ENCODE measurements around the gene NEDD4L. TPM values are rescaled to one million over a fixed set of nuclear protein-coding genes. Genes with fewer than 3 reads are reported as not detected.

NEDD4L gene
- total and polyA plus RNA-seq, 10 of the 15 experiments (the other 5 are each of a cell fraction or from before 2014, with no cell fraction given) = 7.4 to 24.0 (median 17.7) TPM

GRCh38 chr18:58363767-58364540, 319.9 kb downstream of the NEDD4L start (continued):
- TF ChIP-seq NFIC (IDR thresholded peaks at IDR 0.05; ENCODE audit: low read depth, low read length) (no peak), HDAC2 (IDR thresholded peaks at IDR 0.05) (no peak)

GRCh38 chr18:58364876-58365528, 321.0 kb downstream of the NEDD4L start:
- 82% methylated on average over 7 of the region's 7 CpGs for WGBS (ENCODE audit: insufficient coverage, insufficient replicate concordance, low lambda C conversion rate, missing lambda C conversion rate)
- Histone ChIP-seq H3K79me2 (ENCODE audit: control insufficient read depth, insufficient read depth, low read length) (no peaks in the 10 kb centered on the region), H3K9me3 (replicated peaks; ENCODE audit: control insufficient read depth, insufficient read depth, low read length) (no peaks in the 10 kb centered on the region), H3K27ac (ENCODE audit: control insufficient read depth, insufficient read depth) (no peak overlapping the region), H3K4me1 (ENCODE audit: control insufficient read depth, insufficient read depth, low read length) (no peaks in the 10 kb centered on the region), H2AFZ (ENCODE audit: control insufficient read depth, low read depth, low read length) (no peak overlapping the region), H3K27me3 (replicated peaks in 1 of 2; ENCODE audit: control insufficient read depth in 2 of 2, insufficient read depth in 2 of 2, low read length in 1 of 2) (no peaks in the 10 kb centered on the region), H3K36me3 (ENCODE audit: control insufficient read depth in 2 of 2, insufficient read depth in 2 of 2, low read length in 1 of 2) (peaks cover 0 to 3% of the 10 kb centered on the region in 2 experiments; a peak in 1 of 4 replicates), H3K4me2 (ENCODE audit: control insufficient read depth, insufficient read depth) (no peak overlapping the region), H3K9ac (ENCODE audit: control insufficient read depth, insufficient read depth, low read length) (no peak overlapping the region), H3K4me3 (no peak overlapping the region), H4K20me1 (ENCODE audit: control insufficient read depth, insufficient read depth) (no peaks in the 10 kb centered on the region)
- intact Hi-C loops (cut with micrococcal nuclease; ENCODE audit: unreplicated experiment) (no loop called here), in situ Hi-C loops (cut with MboI) (no loop called here)
- RAD21 ChIA-PET (ENCODE audit: unreplicated experiment) = no interaction called here
- SMC1A ChIA-PET (ENCODE audit: uncharacterized antibody, unreplicated experiment) = no interaction called here
- DNase-seq (ENCODE audit: low read depth, low spot score) (no peak), FAIRE-seq (no peak), ATAC-seq (no peak)
- no TSS peak for BruUV-seq (replicated peaks)
- CTCF ChIA-PET = no interaction called here
- POLR2A ChIA-PET = no interaction called here
- no peak for TF ChIP-seq FOS (IDR thresholded peaks at IDR 0.05; ENCODE audit: borderline replicate concordance, extremely low read depth, insufficient read length)
- no peak for TF ChIP-seq GABPA (IDR thresholded peaks at IDR 0.05; ENCODE audit: low read depth)
- no peak for TF ChIP-seq CUX1 (IDR thresholded peaks at IDR 0.05; ENCODE audit: insufficient replicate concordance, low read depth, low read length)
- no peak for TF ChIP-seq NFYA (IDR thresholded peaks at IDR 0.05; ENCODE audit: borderline replicate concordance, low read depth, low read length)
- TF ChIP-seq ZNF217 (IDR thresholded peaks at IDR 0.05) = no peak
- TF ChIP-seq ESRRA (IDR thresholded peaks at IDR 0.05; ENCODE audit: low read length) = no peak
- no peak for TF ChIP-seq YY1 (IDR thresholded peaks at IDR 0.05; ENCODE audit: low read depth, low read length)
- no peak for TF ChIP-seq RAD21 (IDR thresholded peaks at IDR 0.05; ENCODE audit: insufficient read depth, low read depth, low read length)
- TF ChIP-seq POLR2AphosphoS2 (IDR thresholded peaks at IDR 0.05; ENCODE audit: low read depth, low read length) = no peak
- no peak for TF ChIP-seq IKZF2 (IDR thresholded peaks at IDR 0.05)
